ENCODE results near the gene MLLT10.

- TF ChIP-seq CTCF (IDR thresholded peaks at IDR 0.05; ENCODE audit: low read length) (no peak), EZH2 (IDR thresholded peaks at IDR 0.05; ENCODE audit: borderline replicate concordance, low read length) (no peak)
Observed at GRCh38 chr10:21579291-21579690, 45.3 kb downstream of the MLLT10 start.
